ENCODE results near the gene IP6K3.

Gene IP6K3

DNA sequence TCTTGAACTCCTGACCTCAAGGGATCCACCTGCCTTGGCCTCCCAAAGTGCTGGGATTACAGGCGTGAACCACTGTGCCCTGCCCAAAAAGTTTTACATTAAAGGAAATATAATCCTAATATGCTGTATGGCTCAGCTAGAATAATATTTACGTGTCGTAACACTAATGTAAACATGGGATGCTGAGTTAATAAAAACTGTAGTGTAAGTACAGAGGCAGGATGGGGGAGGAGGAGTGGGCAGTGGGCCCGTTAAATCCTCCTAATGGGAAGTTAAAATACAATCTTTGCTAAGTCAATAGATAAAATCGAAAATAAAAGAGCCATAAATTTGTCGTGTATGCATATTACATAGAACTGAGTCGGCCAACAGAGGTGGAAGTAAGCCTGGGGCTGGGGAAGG, 12.1 kb upstream of the IP6K3 start:
- no peak for FAIRE-seq

DNA sequence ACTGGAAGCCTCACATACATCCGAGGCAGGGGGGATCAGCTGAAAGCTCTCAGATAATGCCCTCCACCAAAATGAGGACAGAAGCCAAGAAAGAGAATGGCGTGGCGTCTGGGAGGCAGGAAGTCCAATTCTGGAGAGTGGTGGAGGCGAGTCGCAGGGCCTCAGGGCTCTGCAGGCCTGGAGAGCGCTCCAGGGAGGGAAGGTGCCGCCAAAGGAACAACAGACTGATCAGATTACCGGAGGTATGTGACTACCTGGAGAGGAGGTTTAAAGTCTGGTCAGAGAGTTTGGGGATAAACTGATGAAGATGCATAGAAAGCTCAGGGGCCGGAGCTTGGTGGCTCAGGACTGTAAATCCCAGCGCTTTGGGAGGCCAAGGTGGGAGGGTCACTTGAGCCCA, 11.2 kb upstream of the IP6K3 start:
- FAIRE-seq: no peak

DNA sequence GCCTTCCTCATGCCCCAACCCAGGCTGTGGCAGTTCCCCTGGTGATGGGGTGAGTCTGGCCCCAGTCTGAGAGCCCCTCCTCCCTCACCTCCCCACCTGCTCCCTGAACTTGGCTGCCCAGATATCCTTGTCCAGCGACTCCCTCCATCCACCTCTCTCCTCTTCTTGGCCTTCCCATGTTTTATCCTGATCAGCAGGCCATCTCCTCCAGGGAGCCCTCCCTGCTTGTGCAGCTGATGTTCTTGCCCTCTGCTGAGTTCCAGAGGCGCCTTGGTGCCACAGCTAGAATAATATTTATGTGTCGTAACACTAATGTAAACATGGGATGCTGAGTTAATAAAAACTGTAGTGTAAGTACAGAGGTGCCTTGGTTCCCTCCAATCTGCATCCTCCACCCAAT, 10.4 kb upstream of the IP6K3 start:
- FAIRE-seq: no peak

DNA sequence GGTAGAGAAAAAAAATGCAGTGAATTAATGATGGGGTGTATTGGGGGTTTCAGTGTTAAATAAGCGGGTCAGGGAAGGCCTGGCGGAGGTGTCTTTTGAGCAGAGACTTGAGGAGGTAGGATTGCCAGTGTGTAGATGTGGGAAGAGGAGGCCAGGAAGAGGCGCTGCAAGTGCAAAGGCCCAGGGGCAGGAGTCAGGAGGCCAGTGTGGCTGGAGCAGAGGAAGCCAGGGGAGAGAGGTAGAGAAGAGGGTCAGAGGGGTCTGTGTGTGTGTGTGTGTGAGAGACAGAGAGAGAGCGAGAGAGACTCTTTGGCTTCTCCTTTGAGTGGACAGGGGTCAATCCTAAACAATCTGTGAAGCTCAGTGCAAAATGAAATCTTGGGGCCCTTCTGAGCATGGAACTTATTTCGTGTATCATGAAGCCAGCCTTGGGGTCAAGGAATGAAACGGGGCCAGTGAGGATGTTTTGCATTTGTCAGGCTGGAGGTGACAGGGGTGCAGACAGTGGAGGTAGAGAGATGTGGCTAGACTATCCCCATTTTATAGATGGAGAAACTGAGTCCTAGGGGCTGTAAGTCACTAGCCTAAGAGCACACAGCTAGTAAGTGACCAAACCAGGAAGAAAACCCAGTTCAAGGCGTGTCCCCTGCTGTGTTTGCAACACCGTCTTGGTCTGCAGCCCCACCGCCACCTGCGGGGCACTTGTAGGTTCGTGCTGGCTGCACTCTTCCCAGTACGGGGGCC, 9.7 kb upstream of the IP6K3 start:
- FAIRE-seq: no peak

DNA sequence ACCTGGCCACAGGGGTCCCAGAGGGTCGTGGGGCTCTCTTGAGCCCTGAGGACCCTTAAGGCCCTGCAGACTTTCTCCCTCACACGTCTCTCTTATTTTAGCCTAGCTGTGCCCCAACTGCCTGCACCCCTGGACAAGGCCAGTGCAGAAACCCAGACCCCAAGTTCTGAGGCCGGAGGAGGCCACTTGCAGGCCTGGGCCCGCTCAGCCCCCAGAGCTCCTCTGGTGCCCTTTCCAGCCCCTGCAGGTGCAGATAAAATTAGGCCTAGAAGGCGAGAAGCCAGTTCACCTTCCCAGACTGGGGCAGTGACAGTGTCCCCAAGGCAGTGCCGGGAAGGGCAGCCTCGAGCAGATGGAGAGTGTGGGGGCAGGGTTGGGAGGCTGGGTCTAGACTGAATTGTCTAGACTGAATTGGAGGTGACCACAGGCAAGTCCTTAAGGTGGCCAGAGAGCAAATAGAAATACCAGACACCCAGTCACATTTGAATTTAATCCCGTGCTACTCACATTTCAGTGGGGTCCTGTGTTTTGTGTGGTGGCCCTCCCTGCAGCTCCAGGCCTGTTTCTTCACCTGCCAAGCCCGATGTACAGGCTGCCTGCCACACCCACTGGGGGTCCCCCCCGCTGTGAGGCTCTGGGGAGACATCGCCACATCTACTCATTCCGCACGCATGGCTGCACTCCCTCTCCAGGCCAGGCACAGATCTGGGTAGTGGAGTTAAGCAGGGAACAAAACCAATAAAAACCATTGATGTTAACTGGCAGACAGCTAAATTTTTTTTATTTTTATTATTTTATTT, 8.6 kb upstream of the IP6K3 start:
- FAIRE-seq: no peak

DNA sequence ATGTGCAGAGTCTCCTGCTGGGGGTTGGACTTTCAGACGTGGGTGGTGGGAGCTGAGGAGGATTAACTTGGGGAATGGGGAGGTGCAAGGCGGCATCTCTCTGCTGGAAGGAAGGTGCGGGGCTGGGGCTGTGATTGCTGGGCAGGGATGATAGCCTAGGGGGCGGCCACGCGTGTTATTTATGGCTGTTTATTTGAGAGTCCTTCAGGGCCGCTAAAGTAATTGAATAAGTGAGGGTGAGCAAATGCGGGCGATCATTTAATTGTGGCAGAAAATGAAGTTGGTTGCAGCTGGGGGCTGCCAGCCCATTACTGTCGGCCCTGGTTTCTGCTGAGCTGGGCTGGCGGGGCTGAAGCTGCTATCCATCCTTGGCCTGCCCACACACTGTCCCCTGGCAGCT, 7.5 kb upstream of the IP6K3 start:
- no peak for FAIRE-seq

DNA sequence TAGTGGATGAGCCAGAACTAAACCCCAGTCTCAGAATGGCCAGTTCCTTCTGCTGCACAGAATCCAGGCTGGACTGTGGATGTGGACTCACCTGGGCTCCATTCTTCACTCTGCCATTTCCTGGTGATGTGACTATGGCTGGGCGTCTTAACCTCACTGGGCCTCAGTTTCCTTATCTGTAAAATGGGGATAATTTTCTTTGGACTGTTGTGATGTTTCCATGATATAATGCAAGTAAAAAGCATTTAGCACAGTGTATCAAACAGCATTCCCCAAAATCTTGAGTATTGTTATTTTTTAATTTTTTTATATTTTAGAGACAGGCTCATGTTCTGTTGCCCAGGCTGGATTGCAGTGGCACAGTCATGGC, 5.9 kb upstream of the IP6K3 start:
- FAIRE-seq: no peak

DNA sequence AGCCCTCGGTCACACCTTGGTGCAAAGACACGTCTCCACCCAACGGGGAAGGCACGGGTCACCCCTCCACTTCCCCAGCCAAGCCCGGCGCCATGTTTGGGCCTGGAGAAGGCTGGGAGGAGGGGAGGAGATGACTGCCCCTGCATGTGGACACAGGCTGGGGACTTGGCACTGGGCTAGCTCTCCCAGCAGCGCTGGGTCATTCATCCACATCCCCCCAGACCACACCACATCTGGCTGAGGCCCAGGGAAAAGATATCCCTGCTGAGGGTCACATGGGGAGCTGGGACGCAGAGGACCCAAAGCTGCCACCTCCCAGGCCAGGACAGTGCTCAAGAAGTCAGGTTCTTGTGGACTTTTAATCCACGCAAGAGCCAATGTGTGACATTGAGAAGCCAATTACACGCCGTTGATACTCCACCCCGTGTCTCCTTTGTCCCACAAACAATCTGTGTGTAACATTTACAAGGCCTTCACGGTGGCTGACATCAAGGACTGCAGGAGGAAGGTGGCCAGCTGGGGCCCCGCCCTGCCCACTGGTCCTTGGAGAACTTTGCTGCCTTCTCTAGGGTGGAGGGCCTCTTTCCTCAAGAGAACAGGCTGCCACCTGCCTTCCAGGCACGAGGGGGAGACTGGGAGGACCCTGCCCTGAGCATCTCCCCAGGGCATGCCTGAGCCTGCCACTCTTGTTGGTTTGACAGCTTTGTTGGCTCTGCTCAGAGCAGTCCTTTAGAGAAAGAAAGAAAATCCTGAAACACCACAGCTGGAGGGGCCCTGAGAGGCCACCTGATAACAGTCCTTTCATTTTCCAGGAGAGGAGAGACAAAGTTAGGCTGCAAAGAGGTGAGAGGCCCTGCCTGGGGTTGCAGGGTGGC, 5.3 kb upstream of the IP6K3 start:
- FAIRE-seq: no peak

DNA sequence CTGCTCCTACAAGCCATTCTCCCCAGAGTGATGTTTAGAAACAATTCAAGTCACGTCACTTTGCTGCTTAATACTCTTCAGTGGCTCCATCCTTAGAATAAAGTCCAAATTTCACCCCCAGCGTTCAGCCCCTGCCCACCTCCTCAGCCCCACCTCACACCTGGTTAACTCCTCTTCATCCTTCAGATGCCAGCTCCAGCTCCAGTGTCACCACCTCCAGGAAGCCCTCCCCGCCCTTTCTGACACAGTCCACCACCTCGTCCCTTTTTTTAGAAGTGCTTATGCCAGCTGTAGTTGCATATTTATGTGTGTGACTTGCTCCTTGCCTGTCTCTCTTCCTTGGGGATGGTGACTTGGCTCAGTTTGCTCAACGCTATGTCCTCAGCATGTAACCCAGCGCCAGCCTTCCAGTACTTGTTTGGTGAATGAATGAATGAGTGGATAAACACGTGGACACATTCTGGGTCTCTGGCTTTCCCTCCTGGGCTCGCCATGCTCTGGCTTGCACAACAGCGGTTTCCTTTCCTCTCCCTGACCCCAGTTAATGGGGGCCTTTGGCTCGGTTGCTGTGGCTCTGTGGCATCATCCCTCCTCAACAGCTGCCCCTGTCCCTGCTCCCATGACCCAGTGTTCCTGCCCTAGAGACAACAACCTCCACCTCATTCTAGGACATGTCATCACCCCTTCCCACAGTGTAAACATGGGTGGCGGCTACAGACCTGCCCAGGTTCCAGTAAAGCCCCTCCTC, 3.7 kb upstream of the IP6K3 start:
- FAIRE-seq: no peak

DNA sequence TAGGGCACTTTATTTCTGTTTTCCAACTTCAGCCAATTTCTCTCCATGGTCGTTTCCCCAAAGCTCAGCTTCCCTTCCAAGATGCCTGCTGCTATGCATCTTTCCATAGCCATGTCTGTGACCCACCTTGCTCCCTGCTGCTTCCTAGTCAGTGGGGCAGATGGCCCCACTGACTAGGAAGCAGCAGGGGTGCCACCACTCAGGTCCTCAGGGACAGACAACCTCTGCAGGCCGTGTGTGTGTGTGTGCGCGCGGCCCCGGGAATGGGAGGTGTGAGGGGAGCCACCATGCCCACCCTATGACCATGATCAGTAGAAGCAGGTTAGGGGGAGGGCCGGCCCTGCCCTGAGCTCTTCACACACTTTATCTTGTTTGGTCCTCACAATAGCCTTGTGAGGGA, 2.7 kb upstream of the IP6K3 start:
- FAIRE-seq: no peak

DNA sequence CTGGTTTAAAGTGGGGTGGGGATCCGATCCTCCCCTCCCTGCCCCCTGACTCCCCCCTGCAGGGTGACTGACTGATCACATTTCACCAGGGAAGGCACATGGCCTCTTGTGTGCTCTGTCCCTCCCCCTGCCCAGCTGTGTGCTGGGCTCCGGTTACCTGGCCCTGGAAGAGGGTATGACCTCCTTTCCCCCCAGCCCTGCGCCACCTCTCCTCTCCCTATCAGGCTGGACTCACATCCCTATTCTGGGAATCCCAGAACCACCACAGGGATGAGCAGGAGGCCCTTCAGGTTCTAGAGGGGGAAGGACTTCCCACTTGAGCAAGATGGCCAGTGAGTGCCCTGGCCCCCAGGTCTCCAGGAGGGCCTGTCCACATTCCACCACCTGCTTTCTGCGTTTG, 2.1 kb upstream of the IP6K3 start:
- FAIRE-seq: no peak

DNA sequence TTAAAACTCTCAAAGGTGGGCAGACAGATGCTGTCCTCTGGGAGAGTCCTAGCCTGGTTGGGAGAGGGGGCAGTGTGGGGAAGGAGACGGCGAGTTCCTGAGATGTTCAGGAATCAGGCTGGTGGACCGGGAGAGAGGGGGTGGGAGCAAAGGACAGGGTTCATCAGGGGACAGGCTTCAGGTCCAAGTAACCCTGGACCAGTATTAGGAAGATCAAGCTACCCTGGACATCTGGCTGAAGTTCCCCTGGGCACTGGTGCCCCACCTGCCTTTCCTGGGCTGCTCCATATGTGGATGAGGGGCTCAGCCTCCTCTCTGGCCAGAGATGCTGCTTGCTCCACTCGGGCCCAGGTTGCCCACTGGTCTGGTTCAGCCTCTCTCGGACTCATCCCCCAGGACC, 1.1 kb upstream of the IP6K3 start:
- FAIRE-seq: no peak

DNA sequence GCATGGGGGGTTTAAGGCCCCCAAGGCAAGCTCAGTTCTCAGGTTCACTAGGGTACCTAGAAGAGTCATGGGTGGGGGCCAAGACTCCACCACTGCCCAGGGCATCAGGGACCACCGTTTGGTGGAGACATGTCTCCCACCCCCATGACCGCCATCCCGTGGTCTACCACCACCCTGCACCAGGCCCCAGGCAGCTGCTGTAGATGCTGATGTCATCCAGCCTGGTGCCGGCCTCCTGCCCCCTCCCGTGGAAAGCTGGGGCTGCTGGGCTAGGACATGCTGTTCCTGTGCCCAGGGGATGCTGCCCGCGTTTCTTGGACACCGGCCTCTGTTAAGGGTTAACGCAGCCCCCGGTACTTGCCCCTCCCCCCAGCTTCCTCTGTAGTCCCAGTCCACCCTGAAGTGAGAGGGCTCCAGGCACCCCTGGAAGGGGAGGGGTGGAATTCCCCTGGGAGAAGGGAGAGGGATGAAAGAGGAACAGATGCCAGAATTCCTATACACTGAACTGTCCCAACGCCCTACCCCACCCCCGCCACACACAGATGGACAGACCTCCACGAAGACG, 587 bp downstream of the IP6K3 start:
- FAIRE-seq: no peak

DNA sequence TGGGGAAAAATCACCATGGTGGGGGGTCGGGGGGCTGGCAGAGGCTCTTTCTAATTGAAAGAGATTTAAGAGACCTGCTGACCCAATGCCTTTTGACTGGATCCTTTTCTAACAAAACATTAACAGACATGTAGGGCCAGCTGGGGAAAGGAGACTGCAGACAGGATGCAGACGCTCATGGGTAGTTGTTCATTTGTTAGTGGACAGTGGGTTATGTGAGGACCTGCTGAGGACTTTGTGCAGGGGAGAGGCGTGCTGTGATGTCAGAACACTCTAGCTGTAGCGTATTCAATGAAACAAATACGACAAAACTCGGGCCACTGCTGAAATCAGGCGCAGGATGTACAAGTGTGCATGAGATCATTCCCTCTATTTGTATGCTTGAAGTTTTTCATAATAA, 1.2 kb downstream of the IP6K3 start:
- no peak for FAIRE-seq

DNA sequence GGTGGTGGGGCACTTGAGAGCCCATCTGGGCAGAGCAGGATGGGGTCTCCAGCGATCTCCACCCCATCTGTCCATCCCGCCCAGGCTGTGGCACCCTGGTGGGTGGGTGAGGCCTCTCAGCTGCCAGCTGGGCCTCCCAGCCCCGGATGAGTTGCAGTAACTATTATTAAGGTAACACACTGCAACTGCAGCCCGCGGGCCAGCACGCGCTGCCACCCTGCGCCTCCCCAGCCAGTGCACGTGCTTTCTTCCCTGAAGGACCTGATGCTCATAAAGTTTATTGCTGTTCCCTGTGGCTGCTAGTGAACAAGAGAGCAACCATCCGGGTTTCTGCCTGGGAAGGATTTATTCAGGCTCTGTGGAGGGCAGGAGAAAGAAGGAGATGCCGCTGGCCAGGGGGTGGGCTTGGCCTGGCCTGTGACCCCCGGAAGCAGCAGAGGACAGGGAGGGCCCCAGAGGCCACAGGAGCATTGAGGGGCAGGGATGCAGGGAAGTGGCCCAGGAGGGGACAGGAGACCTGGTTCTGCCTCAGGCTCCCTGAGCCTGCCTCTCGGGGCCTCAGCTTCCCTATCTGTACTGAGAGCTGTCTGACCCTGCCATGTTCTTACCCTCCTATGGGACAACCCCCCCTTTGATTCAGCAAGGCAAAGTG, 1.7 kb downstream of the IP6K3 start:
- FAIRE-seq: no peak

DNA sequence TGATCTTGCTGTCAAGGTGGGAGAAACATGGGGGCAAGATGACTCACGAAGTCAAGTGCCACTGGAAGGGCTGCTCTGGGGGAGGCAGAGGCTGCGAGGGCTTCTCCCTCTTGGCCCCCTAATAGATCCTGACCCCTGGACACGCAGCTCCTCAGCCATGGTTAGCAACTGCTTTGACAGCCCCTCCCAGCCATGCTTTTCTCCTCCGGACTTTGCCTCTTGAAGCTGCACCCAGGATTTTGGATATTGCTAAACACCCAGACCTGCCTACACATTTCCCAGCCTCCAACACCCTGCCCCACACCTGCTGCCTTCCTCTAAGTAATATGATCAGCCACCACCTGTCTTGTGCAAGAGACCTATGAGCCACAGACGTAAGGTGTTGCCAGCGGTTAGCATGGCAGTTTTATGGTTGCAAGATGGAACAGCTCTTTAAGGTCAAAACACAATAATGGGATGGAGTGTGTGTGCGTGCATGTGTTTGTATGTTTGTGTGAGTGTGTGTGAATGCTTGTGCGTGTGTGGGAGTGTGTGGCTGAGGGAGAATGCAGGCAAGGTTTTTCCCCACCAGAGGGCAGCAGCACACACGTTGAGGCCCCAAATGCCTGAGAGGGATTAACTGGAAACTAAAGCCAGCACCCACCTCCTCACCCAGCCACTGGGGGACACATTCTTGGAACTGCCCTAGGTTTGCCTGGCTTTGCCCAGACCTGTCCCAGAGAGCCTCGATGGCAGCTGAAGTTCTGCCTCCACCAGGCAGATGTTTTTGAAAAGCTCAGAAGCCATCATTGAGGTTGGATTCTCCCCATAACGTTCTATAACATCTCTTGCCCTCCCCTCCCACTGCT, 2.5 kb downstream of the IP6K3 start:
- FAIRE-seq: no peak

DNA sequence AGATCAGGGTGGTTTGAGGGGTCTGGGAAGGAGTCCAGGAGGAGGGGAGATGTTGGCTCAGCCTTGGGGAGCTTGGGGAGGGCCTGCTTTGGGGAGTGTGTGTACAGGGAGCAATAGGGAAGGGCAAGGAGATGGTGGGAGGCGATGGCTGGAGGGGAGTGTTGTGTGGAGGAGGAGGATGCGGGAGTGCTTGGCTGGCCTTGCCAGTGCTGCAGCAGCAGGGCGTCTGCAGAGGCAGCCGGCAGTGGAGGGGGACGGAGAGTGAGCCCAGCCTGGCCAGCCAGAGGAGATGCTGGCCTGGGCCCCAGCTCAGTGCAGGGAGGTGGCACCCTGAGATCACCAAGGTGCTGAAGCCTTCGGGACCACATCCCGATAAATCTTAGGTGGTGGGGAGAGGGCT, 3.9 kb downstream of the IP6K3 start:
- no peak for FAIRE-seq

DNA sequence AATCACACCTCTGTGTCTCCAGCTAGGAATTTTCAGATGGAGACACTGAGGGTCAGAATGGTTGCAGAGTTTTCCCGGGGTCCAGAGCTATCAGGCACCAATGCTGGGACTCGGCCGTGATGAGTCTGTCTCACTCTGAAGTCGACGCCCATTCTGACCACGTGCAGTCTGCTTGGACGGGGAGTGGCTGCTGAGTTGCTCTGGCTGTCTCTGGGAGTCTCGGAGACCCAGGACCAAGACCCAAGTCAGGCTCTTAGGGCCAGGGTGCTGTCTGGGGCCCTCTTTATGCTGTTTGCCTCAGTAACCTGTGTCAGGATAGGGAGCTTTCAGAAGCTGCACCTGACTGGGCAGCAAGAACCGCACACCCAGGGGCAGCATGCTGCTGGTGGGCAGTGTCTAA, 4.6 kb downstream of the IP6K3 start:
- FAIRE-seq: no peak

DNA sequence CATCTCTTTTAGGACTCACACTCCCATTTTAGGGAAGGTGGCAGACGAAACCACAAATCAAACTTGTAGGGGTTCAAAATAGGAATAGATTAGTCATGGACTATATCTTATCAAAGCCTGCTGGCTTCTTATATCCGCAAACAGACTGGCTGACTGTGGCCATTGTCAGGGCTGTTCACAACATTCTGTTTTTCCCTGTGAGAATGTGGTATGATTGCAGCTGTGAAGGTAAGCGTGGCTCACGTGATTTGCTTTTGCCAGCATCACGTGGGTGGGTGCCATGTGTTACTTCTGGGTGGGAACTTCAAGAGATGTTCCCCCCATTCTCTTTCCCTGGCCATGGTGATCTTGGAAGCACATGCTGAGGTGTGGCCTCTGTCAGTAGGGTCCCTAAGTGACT, 5.9 kb downstream of the IP6K3 start:
- no peak for FAIRE-seq

DNA sequence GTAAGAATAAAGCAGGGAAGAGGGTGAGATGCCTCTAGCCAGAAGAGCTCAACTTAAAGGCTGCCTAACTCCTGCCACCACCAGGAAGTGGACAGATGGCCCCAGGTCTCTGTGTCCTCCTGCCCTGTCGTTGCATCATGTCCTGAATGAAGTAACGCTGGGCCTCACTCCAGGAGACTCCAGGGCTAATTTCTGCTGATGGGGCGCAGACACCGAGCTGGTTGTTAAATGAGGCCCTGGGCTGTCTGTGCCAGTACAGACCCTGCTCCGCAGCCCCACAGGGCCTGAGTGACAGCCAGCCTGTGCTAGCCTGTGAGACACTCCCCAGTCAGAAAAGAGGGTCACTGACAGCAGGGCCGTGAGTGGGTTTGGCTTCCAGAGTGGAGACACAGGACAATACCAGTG, 6.5 kb downstream of the IP6K3 start:
- FAIRE-seq: no peak

DNA sequence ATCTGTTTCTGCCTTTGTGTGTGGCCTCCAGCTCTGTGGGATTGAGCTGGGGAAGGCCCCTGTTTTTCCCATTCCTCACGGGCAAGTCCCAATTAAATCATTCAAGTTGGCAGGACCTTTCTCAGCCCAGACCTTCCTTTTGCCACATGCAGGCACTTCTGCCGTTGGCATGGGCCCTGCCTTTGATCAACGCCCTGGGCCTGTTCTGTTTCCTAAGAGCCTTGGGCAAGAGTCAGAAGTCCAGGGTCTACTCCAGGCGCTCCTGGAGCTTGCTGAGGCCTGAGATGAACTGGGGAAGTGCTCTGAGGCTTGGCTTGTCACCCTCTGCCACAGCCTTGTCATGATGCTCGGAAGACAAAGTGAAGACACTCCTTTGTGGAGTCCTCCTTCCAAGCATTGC, 7.1 kb downstream of the IP6K3 start:
- FAIRE-seq: no peak

Measured in A204.1 (cell line).